Loucy (cell line): ENCODE measurements around the gene OR10G8.

Experiments
- H2AFZ ChIP-seq: fragments of 200-600 bp; sonication (generic); 2 replicates; pipeline ENCODE4 v1.6.0; 2016; ENCODE audit warnings: antibody characterized with exemption, mild to moderate bottlenecking, low read length, moderate library complexity
- H3F3A ChIP-seq: fragments of 200-600 bp; 2 replicates; pipeline ENCODE4 v1.6.0; 2016; ENCODE audit warnings: antibody characterized with exemption, low read depth, mild to moderate bottlenecking
- H3K27me3 ChIP-seq: fragments of 200-600 bp; sonication (generic); 2 replicates; pipeline ENCODE4 v1.6.1; 2014; ENCODE audit warnings: low read length, mild to moderate bottlenecking; ENCODE audit not compliant: insufficient read depth, poor library complexity, severe bottlenecking
- H3K36me3 ChIP-seq: fragments of 200-600 bp; sonication (generic); 2 replicates; pipeline ENCODE4 v1.6.1; 2016; ENCODE audit warnings: low read length; ENCODE audit not compliant: insufficient read depth
- H3K4me1 ChIP-seq: fragments of 200-600 bp; sonication (generic); 2 replicates; pipeline ENCODE4 v1.5.1; 2014; ENCODE audit warnings: low read length, mild to moderate bottlenecking; ENCODE audit not compliant: insufficient read depth, poor library complexity, severe bottlenecking
- H3K4me2 ChIP-seq: fragments of 200-600 bp; sonication (generic); 2 replicates; pipeline ENCODE4 v1.6.0; 2014; ENCODE audit warnings: antibody characterized with exemption, low read length, low read depth, mild to moderate bottlenecking; ENCODE audit not compliant: poor library complexity, severe bottlenecking
- H3K4me3 ChIP-seq: fragments of 200-600 bp; sonication (generic); 2 replicates; pipeline ENCODE4 v1.5.1; 2014; ENCODE audit warnings: low read length, mild to moderate bottlenecking, mixed read lengths; ENCODE audit not compliant: poor library complexity, severe bottlenecking
- H3K79me2 ChIP-seq: fragments of 200-600 bp; sonication (generic); 2 replicates; pipeline ENCODE4 v1.6.1; 2014; ENCODE audit warnings: low read length; ENCODE audit not compliant: insufficient read depth
- H3K9ac ChIP-seq: fragments of 200-600 bp; sonication (generic); 2 replicates; pipeline ENCODE4 v1.6.0; 2014; ENCODE audit warnings: mild to moderate bottlenecking, low read depth, low read length, moderate library complexity; ENCODE audit not compliant: poor library complexity, severe bottlenecking
- H3K9me2 ChIP-seq: fragments of 200-600 bp; sonication (generic); replicated peaks from 2 replicates; pipeline ENCODE4 v1.6.1; 2016; ENCODE audit warnings: low read depth, low read length, mixed read lengths
- H3K9me3 ChIP-seq: fragments of 200-600 bp; sonication (generic); 2 replicates; pipeline ENCODE4 v1.6.1; 2014; ENCODE audit warnings: mild to moderate bottlenecking, antibody characterized with exemption, low read length, low read depth; ENCODE audit not compliant: insufficient read depth
- H4K20me1 ChIP-seq: fragments of 200-600 bp; sonication (generic); 2 replicates; pipeline ENCODE4 v1.6.0; 2014; ENCODE audit warnings: antibody characterized with exemption, low read length, mild to moderate bottlenecking; ENCODE audit not compliant: insufficient read depth, poor library complexity, severe bottlenecking
- EZH2phosphoT487 ChIP-seq: fragments of 200-600 bp; IDR thresholded peaks from 2 replicates; pipeline ENCODE4 v1.6.1; 2018; ENCODE audit warnings: antibody characterized with exemption, mild to moderate bottlenecking, moderate library complexity, borderline replicate concordance
- TF ChIP-seq, protein P1 (sequence below): fragments of 200-600 bp; sonication (generic); conservative IDR thresholded peaks from 2 replicates; pipeline ENCODE4 v1.5.1; 2014; ENCODE audit warnings: mild to moderate bottlenecking, antibody characterized with exemption, low read length

Gene OR10G8

GRCh38 chr11:124026498-124026897 lies at the start of gene OR10G8:
TSS of gene OR10G8 (plus strand) at chr11:124026798. CDS start at chr11:124029623, 2,825 bp downstream.
- Histone ChIP-seq H3K27me3 (no peaks in the 10 kb centered on the region), H3K9me2 (no peaks in the 10 kb centered on the region), H3K9ac (no peak within 1 kb of the TSS), H3K4me3 (no peak within 1 kb of the TSS), H3K9me3 (no peaks in the 10 kb centered on the region), H3K36me3 (no peaks in the 10 kb centered on the region), H4K20me1 (no peaks in the 10 kb centered on the region), H3K4me2 (no peak within 1 kb of the TSS), H2AFZ (no peak within 1 kb of the TSS), H3K4me1 (no peaks in the 10 kb centered on the region), H3K79me2 (no peaks in the 10 kb centered on the region), H3F3A (no peaks in the 10 kb centered on the region)
- no peak for TF ChIP-seq EZH2phosphoT487
- TF ChIP-seq, protein P1, sequence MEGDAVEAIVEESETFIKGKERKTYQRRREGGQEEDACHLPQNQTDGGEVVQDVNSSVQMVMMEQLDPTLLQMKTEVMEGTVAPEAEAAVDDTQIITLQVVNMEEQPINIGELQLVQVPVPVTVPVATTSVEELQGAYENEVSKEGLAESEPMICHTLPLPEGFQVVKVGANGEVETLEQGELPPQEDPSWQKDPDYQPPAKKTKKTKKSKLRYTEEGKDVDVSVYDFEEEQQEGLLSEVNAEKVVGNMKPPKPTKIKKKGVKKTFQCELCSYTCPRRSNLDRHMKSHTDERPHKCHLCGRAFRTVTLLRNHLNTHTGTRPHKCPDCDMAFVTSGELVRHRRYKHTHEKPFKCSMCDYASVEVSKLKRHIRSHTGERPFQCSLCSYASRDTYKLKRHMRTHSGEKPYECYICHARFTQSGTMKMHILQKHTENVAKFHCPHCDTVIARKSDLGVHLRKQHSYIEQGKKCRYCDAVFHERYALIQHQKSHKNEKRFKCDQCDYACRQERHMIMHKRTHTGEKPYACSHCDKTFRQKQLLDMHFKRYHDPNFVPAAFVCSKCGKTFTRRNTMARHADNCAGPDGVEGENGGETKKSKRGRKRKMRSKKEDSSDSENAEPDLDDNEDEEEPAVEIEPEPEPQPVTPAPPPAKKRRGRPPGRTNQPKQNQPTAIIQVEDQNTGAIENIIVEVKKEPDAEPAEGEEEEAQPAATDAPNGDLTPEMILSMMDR: no peak

DNA sequence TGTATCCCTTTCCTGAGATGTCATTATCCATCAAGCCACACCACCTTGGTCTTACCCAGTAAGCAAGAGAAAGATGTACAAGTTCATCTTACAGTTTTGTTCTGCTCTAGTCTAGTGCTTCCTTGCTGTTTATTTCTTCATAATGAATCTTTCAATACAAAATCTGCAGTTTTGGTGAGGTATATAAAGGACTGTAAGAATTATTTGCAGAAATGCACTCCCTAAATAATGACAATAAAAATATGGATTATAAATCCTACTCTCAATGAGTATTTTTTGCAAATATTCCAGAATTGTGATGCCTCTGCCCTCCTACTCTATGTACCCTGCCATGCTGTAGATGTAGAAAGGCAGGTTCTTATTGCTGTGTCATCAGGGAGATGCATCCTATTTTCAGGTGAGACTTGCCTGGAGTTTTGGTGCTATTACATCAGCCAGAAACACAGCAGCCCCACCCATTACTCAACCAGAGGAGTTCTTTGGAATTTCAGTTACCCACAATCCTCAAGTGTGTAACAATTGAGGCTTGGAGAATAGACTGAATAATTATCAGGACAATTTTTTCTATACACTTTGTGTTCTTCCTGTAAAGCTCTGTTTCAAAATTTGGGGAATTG lies 48.8 kb upstream of the OR10G8 start, which contains the start of gene OR10S1:
Gene OR10S1 (minus strand): TSS at position 51 of the 617 bp plus-strand sequence. CDS start 117 bp downstream, outside the sequence.
- H3K79me2 ChIP-seq: no peaks in the 10 kb centered on the region
- H3K36me3 ChIP-seq: no peaks in the 10 kb centered on the region
- no peak within 1 kb of the TSS for H2AFZ ChIP-seq
- H3K27me3 ChIP-seq: no peaks in the 10 kb centered on the region
- H3K9me3 ChIP-seq: no peaks in the 10 kb centered on the region
- H3K4me2 ChIP-seq: no peak within 1 kb of the TSS
- TF ChIP-seq EZH2phosphoT487: no peak
- TF ChIP-seq, protein P1: no peak
- H3K9me2 ChIP-seq: no peaks in the 10 kb centered on the region
- H3K4me3 ChIP-seq: no peak within 1 kb of the TSS
- H3F3A ChIP-seq: no peaks in the 10 kb centered on the region
- no peaks in the 10 kb centered on the region for H3K4me1 ChIP-seq
- H3K9ac ChIP-seq: no peak within 1 kb of the TSS
- no peaks in the 10 kb centered on the region for H4K20me1 ChIP-seq

DNA sequence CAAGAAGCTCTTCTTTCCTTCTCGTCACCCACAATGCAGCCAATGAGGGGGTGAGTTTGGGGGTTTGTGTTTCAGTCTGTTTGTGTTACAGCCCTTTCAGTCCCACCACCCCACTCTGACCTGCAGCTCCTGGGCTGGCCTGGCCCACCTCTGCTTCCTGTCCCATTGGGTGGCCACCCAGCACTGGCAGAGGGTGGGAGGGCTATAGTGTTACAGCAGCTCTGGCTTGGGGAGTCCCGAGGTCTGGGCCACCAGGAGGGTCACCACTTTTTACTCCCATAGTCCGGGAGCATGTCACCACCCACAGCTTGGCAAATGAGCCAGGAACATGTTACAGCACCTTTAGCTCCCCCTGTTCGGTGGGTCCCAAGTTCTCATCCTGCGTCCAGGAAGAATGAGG lies 47.3 kb upstream of the OR10G8 start:
- no peak for TF ChIP-seq EZH2phosphoT487
- H3K27me3 ChIP-seq: no peaks in the 10 kb centered on the region
- no peaks in the 10 kb centered on the region for H3K9me2 ChIP-seq
- no peaks in the 10 kb centered on the region for H3K9me3 ChIP-seq
- H3K4me3 ChIP-seq: no peak overlapping the region
- no peaks in the 10 kb centered on the region for H3F3A ChIP-seq
- H3K36me3 ChIP-seq: no peaks in the 10 kb centered on the region
- H3K4me1 ChIP-seq: no peaks in the 10 kb centered on the region
- no peak overlapping the region for H3K4me2 ChIP-seq
- H3K79me2 ChIP-seq: no peaks in the 10 kb centered on the region
- no peak overlapping the region for H2AFZ ChIP-seq
- H4K20me1 ChIP-seq: no peaks in the 10 kb centered on the region
- H3K9ac ChIP-seq: no peak overlapping the region

GRCh38 chr11:123995119-123995518 lies 31.5 kb upstream of the OR10G8 start, which contains the start of gene OR10G6:
TSS of gene OR10G6 (minus strand) at chr11:123995161. CDS start at chr11:123995161, 0 bp downstream.
- TF ChIP-seq EZH2phosphoT487: no peak
- TF ChIP-seq, protein P1: no peak
- no peak within 1 kb of the TSS for H3K4me3 ChIP-seq
- no peaks in the 10 kb centered on the region for H3K9me3 ChIP-seq
- no peaks in the 10 kb centered on the region for H3K79me2 ChIP-seq
- no peaks in the 10 kb centered on the region for H3K27me3 ChIP-seq
- H3K4me1 ChIP-seq: no peaks in the 10 kb centered on the region
- no peaks in the 10 kb centered on the region for H3K9me2 ChIP-seq
- no peaks in the 10 kb centered on the region for H4K20me1 ChIP-seq
- no peak within 1 kb of the TSS for H2AFZ ChIP-seq
- no peaks in the 10 kb centered on the region for H3K36me3 ChIP-seq
- no peak within 1 kb of the TSS for H3K4me2 ChIP-seq
- no peak within 1 kb of the TSS for H3K9ac ChIP-seq
- no peaks in the 10 kb centered on the region for H3F3A ChIP-seq
